OCI-LY3 (cell line): Measurements from ENCODE around the gene RETN.

Experiments used
- EZH2phosphoT487 ChIP-seq: fragments of 200-600 bp; shearing (Covaris generic); IDR thresholded peaks from 2 replicates; pipeline ENCODE4 v1.6.1; 2018; ENCODE audit warnings: antibody characterized with exemption, mixed run types, low read depth
- TF ChIP-seq, protein P1 (sequence below): fragments of 200-600, 300-600 bp; sonication (generic); IDR thresholded peaks from 2 replicates; pipeline ENCODE4 v1.5.1; 2014; ENCODE audit warnings: antibody characterized with exemption, low read length, low read depth

DNA sequence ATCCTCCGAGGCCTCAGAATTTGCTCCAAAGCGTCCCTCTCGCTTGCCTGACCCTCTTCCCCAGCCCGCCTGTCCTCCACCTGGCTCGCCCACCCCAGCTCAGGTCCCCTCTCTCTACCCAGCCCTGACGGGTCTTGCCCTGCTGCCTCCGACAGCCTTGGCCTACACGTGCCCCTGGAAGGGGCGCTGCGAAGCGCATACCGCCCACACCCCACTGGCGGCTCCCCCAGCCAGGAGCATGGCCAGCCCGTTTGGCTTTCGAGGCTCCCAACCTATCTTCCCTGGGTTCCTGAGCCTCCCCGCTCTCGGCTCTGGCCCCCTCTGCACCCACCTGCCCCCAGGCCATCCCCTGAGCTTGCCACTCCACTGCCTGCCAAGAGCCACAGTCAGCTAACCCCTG is 44.0 kb upstream of the RETN start:
- TF ChIP-seq, protein P1, sequence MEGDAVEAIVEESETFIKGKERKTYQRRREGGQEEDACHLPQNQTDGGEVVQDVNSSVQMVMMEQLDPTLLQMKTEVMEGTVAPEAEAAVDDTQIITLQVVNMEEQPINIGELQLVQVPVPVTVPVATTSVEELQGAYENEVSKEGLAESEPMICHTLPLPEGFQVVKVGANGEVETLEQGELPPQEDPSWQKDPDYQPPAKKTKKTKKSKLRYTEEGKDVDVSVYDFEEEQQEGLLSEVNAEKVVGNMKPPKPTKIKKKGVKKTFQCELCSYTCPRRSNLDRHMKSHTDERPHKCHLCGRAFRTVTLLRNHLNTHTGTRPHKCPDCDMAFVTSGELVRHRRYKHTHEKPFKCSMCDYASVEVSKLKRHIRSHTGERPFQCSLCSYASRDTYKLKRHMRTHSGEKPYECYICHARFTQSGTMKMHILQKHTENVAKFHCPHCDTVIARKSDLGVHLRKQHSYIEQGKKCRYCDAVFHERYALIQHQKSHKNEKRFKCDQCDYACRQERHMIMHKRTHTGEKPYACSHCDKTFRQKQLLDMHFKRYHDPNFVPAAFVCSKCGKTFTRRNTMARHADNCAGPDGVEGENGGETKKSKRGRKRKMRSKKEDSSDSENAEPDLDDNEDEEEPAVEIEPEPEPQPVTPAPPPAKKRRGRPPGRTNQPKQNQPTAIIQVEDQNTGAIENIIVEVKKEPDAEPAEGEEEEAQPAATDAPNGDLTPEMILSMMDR, result no peak
- TF ChIP-seq EZH2phosphoT487, result no peak
